Stimulated activated CD4-positive, alpha-beta T cell treated with anti-CD3 and anti-CD28 coated beads, TNF-alpha, amount 100 ng/mL, for 48 hours (primary cell): ENCODE data around the gene AAMP.
A peak's percentile ranks its signal among the peaks of the same experiment; 100 is the strongest.
"Not testable (repeated sequence)": the region's sequence is repeated elsewhere in the genome, so short reads cannot be mapped to it uniquely, and the experiment has no call there.

Experiments
- DNase-seq, 3 donors: peaks; one replicate each; pipeline ENCODE4 v3.0.0-alpha.2; 2020; ENCODE audit warnings: low read depth in 3 of 3

The AAMP gene

GRCh38 chr2:218274586-218274985, 4.6 kb upstream of the AAMP start:
- DNase-seq, result no peak

DNA sequence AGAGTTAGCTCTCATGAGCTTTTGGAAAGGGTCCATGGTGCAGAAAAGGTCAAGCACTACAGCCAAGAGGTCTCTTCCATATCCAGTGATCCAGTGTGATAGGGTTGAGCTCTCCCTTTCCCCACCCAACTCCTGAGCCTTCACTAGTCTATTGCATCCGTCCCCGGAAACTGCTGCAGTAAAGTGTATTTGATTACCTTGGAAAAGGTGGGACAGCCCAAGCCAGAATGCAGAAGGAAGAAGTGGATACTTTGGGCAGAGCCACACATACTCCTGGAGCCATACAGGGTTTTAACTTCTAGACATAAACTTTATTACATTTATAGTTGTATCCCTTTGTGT, 3.9 kb upstream of the AAMP start:
- no peak for DNase-seq

DNA sequence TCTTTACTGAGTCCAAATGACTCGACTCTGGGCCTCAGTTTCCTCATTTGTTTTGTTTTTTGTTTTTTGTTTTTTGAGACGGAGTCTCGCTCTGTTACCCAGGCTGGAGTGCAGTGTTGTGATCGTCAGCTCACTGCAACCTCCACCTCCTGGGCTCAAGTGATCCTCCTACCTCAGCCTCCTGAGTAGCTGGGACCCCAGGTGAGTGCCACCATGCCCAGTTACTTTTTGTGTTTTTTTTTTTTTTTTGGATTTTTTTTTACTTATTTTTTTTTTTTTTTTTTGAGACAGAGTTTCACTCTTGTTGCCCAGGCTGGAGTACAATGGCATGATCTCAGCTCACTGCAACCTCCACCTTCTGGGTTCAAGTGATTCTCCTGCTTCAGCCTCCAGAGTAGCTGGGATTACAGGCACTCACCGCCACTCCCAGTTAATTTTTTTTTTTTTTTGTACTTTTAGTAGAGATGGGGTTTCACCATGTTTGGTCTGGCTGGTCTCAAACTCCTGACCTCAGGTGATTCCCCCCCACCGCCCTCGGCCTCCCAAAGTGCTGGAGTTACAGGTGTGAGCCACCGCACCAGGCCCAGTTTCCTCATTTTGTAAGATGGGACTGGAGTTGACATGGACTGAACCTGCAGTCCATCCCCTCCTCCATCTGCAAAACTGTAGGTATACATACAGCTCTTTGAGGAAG, 3.4 kb upstream of the AAMP start:
- DNase-seq, result not testable (repeated sequence)

GRCh38 chr2:218272531-218273212, 2.7 kb upstream of the AAMP start:
- DNase-seq, result peak; percentile 49 to 66 (median 56)

- no peak for DNase-seq
These were observed 2.1 kb upstream of the AAMP start for GRCh38 chr2:218271865-218272530.

DNA sequence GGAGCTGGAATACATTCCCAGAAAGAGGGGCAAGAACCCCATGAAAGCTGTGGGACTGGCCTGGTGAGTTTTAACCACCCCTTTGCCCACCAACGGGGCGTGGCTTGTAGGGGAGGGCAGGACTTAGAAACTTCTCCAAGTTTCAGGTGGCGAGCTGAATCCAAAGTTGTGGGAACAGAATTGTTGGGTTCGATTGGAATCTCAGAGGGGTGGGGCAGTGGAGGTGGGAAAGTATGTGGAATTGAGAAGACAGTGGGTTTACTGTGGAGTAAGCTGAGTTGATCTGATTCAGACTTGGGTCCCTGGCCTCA, 1.5 kb upstream of the AAMP start:
- no peak for DNase-seq

DNA sequence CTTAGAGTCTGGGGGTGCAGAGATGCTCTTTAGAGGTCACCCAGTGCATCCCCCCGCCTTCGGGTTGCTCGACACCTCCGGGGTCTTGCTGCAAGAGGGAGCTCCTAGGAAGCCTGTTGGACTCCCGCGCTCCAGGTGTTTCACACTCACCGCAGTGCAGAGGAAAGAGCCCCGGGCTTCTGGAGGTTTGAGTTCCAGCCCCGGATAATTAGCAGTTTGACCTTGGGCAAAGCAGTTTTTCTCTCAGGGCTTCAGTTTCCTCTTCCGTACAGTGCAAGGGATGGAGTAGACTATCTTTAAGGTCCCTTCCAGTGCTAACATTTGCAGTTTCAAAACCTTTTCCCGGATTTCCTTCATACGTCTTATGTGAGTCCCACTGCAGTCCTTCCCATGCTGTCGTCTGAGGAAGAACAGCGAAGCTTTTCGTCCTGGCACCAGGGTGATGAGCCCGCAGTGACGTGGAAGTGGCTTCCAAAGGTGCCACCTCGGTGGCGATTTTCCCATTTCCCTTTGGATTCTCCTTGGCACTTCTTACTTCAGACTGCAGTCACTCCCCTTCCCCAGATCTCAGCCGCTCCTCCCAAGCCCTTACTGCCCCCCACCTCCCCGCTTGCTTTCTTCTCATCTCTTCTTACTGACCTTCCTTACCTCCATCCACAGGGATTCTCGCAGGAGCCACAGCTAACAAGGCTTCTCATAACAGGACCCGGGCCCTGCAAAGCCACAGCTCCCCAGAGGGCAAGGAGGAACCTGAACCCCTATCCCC, 967 bp upstream of the AAMP start:
- DNase-seq, result no peak

GRCh38 chr2:218267259-218267658, 2.7 kb downstream of the AAMP start:
- DNase-seq, result no peak

DNA sequence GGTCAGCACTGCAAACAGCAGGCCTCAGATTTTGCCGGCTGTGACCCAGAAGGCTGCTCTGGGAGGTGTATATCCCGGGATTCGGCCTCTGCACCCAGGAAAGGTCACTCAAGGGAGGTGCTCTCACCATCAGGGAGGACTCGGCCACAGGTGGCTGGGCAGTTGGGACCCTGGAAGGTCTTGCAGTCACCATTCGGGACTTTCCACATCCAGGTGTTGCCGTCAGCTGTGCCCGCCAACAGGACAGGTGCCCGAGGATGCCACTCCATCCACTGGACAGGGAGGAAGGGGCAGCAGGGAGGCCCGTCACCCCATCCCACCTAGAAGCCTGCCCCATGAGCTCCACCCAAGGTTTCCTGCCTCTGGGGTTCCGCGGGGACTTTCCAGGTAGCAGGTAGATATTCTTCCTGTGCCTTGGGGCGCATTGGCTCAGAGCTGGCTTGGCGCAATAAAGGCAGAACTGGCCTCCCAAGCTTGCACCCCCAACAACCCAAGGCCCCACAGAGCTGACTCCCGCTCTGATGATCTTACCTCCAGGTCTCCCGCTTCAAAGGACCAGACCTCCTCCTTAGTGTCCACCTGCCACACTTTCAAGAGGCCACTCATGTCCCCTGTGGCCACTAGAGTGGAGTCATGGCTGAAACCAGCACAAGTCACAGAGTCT, 3.5 kb downstream of the AAMP start:
- no peak for DNase-seq

DNA sequence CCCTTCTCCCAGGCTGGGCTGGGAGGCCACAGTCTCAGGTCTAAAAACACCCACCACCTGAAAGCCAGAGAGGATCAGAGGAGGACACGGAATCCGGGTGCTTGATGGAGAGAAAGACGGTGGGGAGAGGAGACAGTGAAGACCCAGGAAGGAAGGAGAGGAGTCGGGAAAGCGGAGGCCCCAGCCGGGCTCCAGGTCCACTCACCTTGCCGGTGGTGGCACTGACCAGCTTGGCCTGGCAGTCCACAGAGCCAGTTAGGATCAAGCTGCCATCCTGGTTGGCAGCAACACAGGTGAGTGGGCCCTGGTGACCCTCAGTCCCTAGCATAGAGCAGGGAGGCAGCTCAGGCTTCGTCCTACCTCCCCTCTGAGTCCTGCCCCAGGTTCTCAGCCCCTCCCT, 4.3 kb downstream of the AAMP start:
- DNase-seq, result no peak

GRCh38 chr2:218264773-218265561, 5.0 kb downstream of the AAMP start:
- DNase-seq, result no peak

GRCh38 chr2:218263817-218264641, 5.9 kb downstream of the AAMP start:
- no peak for DNase-seq

DNA sequence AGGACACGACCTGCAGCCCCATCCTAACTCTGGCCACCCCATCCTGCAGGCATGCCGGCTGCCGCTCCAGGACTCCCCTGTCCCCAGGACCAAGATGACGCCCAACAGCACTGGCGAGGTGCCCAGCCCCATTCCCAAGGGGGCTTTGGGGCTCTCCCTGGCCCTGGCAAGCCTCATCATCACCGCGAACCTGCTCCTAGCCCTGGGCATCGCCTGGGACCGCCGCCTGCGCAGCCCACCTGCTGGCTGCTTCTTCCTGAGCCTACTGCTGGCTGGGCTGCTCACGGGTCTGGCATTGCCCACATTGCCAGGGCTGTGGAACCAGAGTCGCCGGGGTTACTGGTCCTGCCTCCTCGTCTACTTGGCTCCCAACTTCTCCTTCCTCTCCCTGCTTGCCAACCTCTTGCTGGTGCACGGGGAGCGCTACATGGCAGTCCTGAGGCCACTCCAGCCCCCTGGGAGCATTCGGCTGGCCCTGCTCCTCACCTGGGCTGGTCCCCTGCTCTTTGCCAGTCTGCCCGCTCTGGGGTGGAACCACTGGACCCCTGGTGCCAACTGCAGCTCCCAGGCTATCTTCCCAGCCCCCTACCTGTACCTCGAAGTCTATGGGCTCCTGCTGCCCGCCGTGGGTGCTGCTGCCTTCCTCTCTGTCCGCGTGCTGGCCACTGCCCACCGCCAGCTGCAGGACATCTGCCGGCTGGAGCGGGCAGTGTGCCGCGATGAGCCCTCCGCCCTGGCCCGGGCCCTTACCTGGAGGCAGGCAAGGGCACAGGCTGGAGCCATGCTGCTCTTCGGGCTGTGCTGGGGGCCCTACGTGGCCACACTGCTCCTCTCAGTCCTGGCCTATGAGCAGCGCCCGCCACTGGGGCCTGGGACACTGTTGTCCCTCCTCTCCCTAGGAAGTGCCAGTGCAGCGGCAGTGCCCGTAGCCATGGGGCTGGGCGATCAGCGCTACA, 7.0 kb downstream of the AAMP start:
- no peak for DNase-seq

GRCh38 chr2:218262237-218262600, 7.7 kb downstream of the AAMP start:
- DNase-seq, result no peak

- DNase-seq, result no peak
These were observed 8.3 kb downstream of the AAMP start for GRCh38 chr2:218261423-218262236.

GRCh38 chr2:218260742-218261422, 9.1 kb downstream of the AAMP start, which contains the start of gene GPBAR1:
GPBAR1 (plus strand) TSS chr2:218261015; CDS start chr2:218262725, 1,710 bp downstream.
- no peak for DNase-seq

- DNase-seq, result no peak
These were observed 9.8 kb downstream of the AAMP start for GRCh38 chr2:218260166-218260565.
